SK-N-MC (cell line): ENCODE measurements around the gene TGM1.

ENCODE experiments used
- EZH2 ChIP-seq: fragments of 200-600 bp; sonication (generic); IDR thresholded peaks from one replicate; pipeline ENCODE4 v1.6.1; 2017; ENCODE audit warnings: antibody characterized with exemption
- FOXP2 ChIP-seq: optimal IDR thresholded peaks from 2 replicates; pipeline ENCODE3; 2011; ENCODE audit warnings: mild to moderate bottlenecking, moderate library complexity; ENCODE audit not compliant: insufficient read depth; ENCODE audit errors: extremely low read length, control extremely low read depth
- POLR2AphosphoS5 ChIP-seq: IDR thresholded peaks from 2 replicates; pipeline ENCODE4 v1.6.1; 2012; ENCODE audit warnings: mild to moderate bottlenecking, low read depth, low read length, borderline replicate concordance

GRCh38 chr14:24211311-24211710, 51.7 kb downstream of the TGM1 start:
- TF ChIP-seq POLR2AphosphoS5 (no peak), EZH2 (no peak), FOXP2 (no peak)
